HCT116 (cell line): Measurements from ENCODE around the gene SCO1. TPM values are rescaled to one million over a fixed set of nuclear protein-coding genes. Genes with fewer than 3 reads are reported as not detected.

Experiments used
- ATAC-seq: fragments of 200-7000 bp; cut with Tn5 transposase; 2 replicates; pipeline ENCODE4 v1.9.1; 2020; ENCODE audit warnings: mild to moderate bottlenecking, moderate library complexity
- BruUV-seq: library from RNA; stranded (reverse); fragments of 400-500 nt; replicated peaks from 2 replicates; lab custom pipeline; 2021; lab: Mats Ljungman, UMichigan
- CTCF ChIA-PET: fragments of 300-600 bp; sonication (Branson Sonifier 250); formaldehyde crosslinking; loops from one replicate; lab custom pipeline; 2021; ENCODE audit warnings: antibody characterized with exemption; lab: Charles Lee
- POLR2A ChIA-PET: fragments of 300-600, 350-600 bp; sonication (Branson Sonifier 250); formaldehyde crosslinking; loops from one replicate; lab custom pipeline; 2021; ENCODE audit warnings: antibody characterized with exemption; lab: Charles Lee
- RAD21 ChIA-PET, 2 experiments: fragments of 300-600 bp; sonication (Branson Sonifier 250); formaldehyde crosslinking; loops; one replicate each; lab custom pipeline; 2023; ENCODE audit warnings: low total read pairs in 2 of 2; ENCODE audit not compliant: uncharacterized antibody in 2 of 2, unreplicated experiment in 2 of 2, low non-redundant PET in 1 of 2; lab: Charles Lee
- DNase-seq: peaks from one replicate; pipeline ENCODE4 v3.0.0-alpha.2; 2010; ENCODE audit warnings: low read depth, low spot score
- H2AFZ ChIP-seq: fragments of 200-600 bp; shearing (Covaris generic), sonication (generic); 2 replicates; pipeline ENCODE4 v1.6.1; 2017; ENCODE audit warnings: low read depth, mixed run types, mixed read lengths, antibody characterized with exemption, low read length; ENCODE audit not compliant: poor library complexity, severe bottlenecking
- H3K27ac ChIP-seq: 2 replicates; pipeline ENCODE4 v1.5.1; 2012; ENCODE audit warnings: low read depth, low read length
- H3K27me3 ChIP-seq: fragments of 200-600 bp; sonication (generic); 2 replicates; pipeline ENCODE4 v1.6.1; 2016; ENCODE audit warnings: mixed run types, low read length, mixed read lengths; ENCODE audit not compliant: insufficient read depth
- H3K36me3 ChIP-seq, 2 experiments: fragments of 200-500 bp in 1 of 2; fragments of 200-600 bp in 1 of 2; sonication (Bioruptor generic) in 1 of 2; sonication (generic) in 1 of 2; 2 replicates each; pipeline versions ENCODE4 v1.5.1 to v1.6.1; 2014 to 2016; ENCODE audit warnings: low read length in 2 of 2, inconsistent platforms in 1 of 2, mixed read lengths in 1 of 2, mixed run types in 1 of 2; ENCODE audit not compliant: insufficient read depth in 2 of 2, control insufficient read depth in 1 of 2
- H3K4me1 ChIP-seq, 2 experiments: fragments of 200-600 bp in 1 of 2; sonication (generic) in 1 of 2; 2 replicates each; pipeline versions ENCODE4 v1.5.1 to v1.6.1; 2012 to 2017; ENCODE audit warnings: low read length in 2 of 2, inconsistent platforms in 1 of 2, mild to moderate bottlenecking in 1 of 2, mixed read lengths in 1 of 2, mixed run types in 1 of 2, moderate library complexity in 1 of 2; ENCODE audit not compliant: insufficient read depth in 2 of 2, control insufficient read depth in 1 of 2
- H3K4me2 ChIP-seq: fragments of 200-600 bp; sonication (generic); 2 replicates; pipeline ENCODE4 v1.6.1; 2017; ENCODE audit warnings: mixed run types, low read length, mixed read lengths
- H3K4me3 ChIP-seq, 2 experiments: fragments of 200-600 bp in 1 of 2; sonication (generic) in 1 of 2; replicated peaks in 1 of 2; 2 replicates each; pipeline ENCODE4 v1.5.1; 2011 to 2016; ENCODE audit warnings: low read length in 2 of 2, control low read depth in 1 of 2, low read depth in 1 of 2, mild to moderate bottlenecking in 1 of 2, mixed read lengths in 1 of 2, mixed run types in 1 of 2
- H3K79me2 ChIP-seq: fragments of 200-600 bp; sonication (generic); 2 replicates; pipeline ENCODE4 v1.6.1; 2017; ENCODE audit warnings: mild to moderate bottlenecking, mixed run types, low read length, moderate library complexity, mixed read lengths; ENCODE audit not compliant: insufficient read depth
- H3K9ac ChIP-seq: fragments of 200-600 bp; sonication (generic); 2 replicates; pipeline ENCODE4 v1.6.1; 2016; ENCODE audit warnings: low read length, mixed read lengths
- H3K9me2 ChIP-seq: fragments of 200-600 bp; sonication (generic), shearing (Covaris generic); 2 replicates; pipeline ENCODE4 v1.6.1; 2017; ENCODE audit warnings: mixed run types, mild to moderate bottlenecking, moderate library complexity; ENCODE audit not compliant: insufficient read depth
- H3K9me3 ChIP-seq, 2 experiments: fragments of 200-500 bp in 1 of 2; fragments of 200-600 bp in 1 of 2; sonication (Bioruptor generic) in 1 of 2; sonication (generic) in 1 of 2; 2 replicates each; pipeline ENCODE4 v1.6.1; 2014 to 2017; ENCODE audit warnings: low read length in 2 of 2, mixed read lengths in 2 of 2, inconsistent platforms in 1 of 2, low read depth in 1 of 2, mild to moderate bottlenecking in 1 of 2, mixed run types in 1 of 2, moderate library complexity in 1 of 2; ENCODE audit not compliant: control insufficient read depth in 1 of 2, insufficient read depth in 1 of 2
- H4K20me1 ChIP-seq: fragments of 200-600 bp; sonication (generic), shearing (Covaris generic); 2 replicates; pipeline ENCODE4 v1.6.1; 2017; ENCODE audit warnings: mixed run types, mild to moderate bottlenecking, moderate library complexity; ENCODE audit not compliant: insufficient read depth
- CEBPB ChIP-seq: IDR thresholded peaks from 2 replicates; pipeline ENCODE4 v1.6.1; 2012; ENCODE audit warnings: low read depth
- EZH2 ChIP-seq: fragments of 200-600 bp; sonication (generic); IDR thresholded peaks from 2 replicates; pipeline ENCODE4 v1.6.1; 2017; ENCODE audit warnings: antibody characterized with exemption, mixed run types
- POLR2A ChIP-seq: IDR thresholded peaks from 2 replicates; pipeline ENCODE4 v1.7.0; 2011; ENCODE audit warnings: borderline replicate concordance; ENCODE audit not compliant: insufficient read depth, insufficient read length; ENCODE audit errors: extremely low read depth
- SIN3A ChIP-seq: IDR thresholded peaks from 2 replicates; pipeline ENCODE4 v1.6.1; 2012; ENCODE audit warnings: low read depth
- SP1 ChIP-seq: IDR thresholded peaks from 2 replicates; pipeline ENCODE4 v1.6.1; 2012; ENCODE audit warnings: low read depth
- TCF7L2 ChIP-seq: IDR thresholded peaks from 2 replicates; pipeline ENCODE4 v1.7.0; 2011; ENCODE audit warnings: borderline replicate concordance, inconsistent platforms; ENCODE audit not compliant: insufficient read depth, insufficient read length; ENCODE audit errors: extremely low read depth
- ZFX ChIP-seq: fragments of 450-650 bp; IDR thresholded peaks from 2 replicates; pipeline ENCODE4 v1.6.1; 2017
- ZNF274 ChIP-seq: fragments of 200-500 bp; sonication (Bioruptor generic); IDR thresholded peaks from 2 replicates; pipeline ENCODE4 v1.6.1; 2014; ENCODE audit warnings: mild to moderate bottlenecking, low read depth, low read length, inconsistent platforms
- intact Hi-C: fragments of 100-400 bp; cut with micrococcal nuclease; formaldehyde crosslinking; loops from 2 replicates; pipeline ENCODE4 v1.10.0; 2022
- total RNA-seq: library from RNA; stranded (reverse); gene quantifications from one replicate; pipeline ENCODE4 v1.2.1, GENCODE V29; 2021; ENCODE audit not compliant: unreplicated experiment
- TF ChIP-seq, protein P1 (sequence below): IDR thresholded peaks from 2 replicates; pipeline ENCODE4 v1.6.1; 2012

Gene SCO1
- total RNA-seq, 1 experiment from 2014 or later: 35.8 TPM

DNA sequence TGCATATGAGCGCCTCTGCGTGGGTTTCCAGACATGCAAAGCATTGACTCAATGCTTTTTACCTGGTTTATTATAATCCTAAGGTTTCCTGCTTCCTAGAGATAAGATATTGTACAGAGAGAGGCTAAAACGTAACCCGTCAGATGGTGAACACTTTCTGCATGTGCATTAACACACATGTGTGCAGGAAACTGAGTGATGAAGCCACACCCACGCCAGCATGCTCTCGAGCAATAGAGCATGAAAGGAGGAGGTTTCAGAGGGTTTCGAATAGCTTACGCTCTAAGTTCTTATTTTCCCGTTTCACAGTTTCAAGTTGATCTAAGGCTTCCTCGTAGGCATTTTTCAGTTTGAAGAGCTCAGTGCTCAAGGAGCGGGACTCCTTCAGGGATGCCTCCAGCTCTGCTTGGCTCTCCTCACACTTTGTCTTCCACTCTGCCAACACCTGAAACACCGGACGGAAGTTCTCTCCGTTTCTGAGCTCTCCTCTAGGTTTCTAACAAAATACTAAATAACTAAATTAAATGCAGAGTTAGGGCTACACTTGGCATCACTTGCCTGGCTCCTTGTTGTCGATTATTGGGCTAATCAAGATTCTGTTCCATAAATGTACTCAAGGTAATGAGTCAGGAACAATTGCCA is 63.5 kb downstream of the SCO1 start:
- TF ChIP-seq CEBPB (no peak), ZFX (no peak)
- H3K36me3 ChIP-seq: no peaks in the 10 kb centered on the region
- no peaks in the 10 kb centered on the region for H3K79me2 ChIP-seq
- ATAC-seq (no peak), DNase-seq (no peak)
- H2AFZ ChIP-seq: no peak overlapping the region
- no peak overlapping the region for H3K4me3 ChIP-seq
- H3K27ac ChIP-seq: no peak overlapping the region
- ChIA-PET CTCF (interaction anchor here (0.6 to 1.6 kb wide), 3 partner anchors 13 to 645 kb away, joined by 3 to 4 read pairs (median 3); no protein-coding TSS in a partner anchor), POLR2A (no interaction called here), RAD21 (no interaction called here)
- no peaks in the 10 kb centered on the region for H3K9me3 ChIP-seq
- H3K9me2 ChIP-seq: no peaks in the 10 kb centered on the region
- no peaks in the 10 kb centered on the region for H3K27me3 ChIP-seq
- no peaks in the 10 kb centered on the region for H3K4me1 ChIP-seq
- H3K9ac ChIP-seq: no peak overlapping the region
- H3K4me2 ChIP-seq: no peak overlapping the region
- intact Hi-C loops: loop anchor here (5.0 kb wide), 1 partner anchor 208 kb away; no protein-coding TSS in a partner anchor
- H4K20me1 ChIP-seq: no peaks in the 10 kb centered on the region
- no TSS peak for BruUV-seq

DNA sequence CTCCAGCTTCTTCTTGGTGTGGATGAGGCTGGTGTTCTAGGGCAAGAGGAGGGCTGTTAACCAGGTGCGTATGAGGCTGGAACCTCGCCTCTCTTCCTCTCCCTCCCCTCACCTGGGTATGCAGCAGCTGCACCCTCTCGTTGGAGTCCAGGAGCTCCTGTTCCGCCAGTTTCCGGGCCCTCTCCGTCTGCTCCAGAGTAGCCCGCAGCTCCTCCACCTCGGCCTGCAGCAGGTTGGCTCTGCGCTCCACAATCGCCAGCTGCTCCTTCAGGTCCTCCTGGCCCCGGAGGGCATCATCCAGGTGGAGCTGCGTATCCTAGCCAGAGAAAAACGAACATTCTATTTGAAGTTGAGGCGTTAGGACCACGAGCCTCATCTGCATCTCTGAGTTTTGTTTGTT is 65.6 kb downstream of the SCO1 start:
- TF ChIP-seq SP1 (no peak), SIN3A (no peak), ZNF274 (no peak), POLR2A (no peak), TCF7L2 (no peak), EZH2 (no peak), ZFX (no peak)
- TF ChIP-seq, protein P1, sequence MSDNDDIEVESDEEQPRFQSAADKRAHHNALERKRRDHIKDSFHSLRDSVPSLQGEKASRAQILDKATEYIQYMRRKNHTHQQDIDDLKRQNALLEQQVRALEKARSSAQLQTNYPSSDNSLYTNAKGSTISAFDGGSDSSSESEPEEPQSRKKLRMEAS: no peak
- intact Hi-C loops: loop anchor here (5.0 kb wide), 1 partner anchor 211 kb away; no protein-coding TSS in a partner anchor
- Histone ChIP-seq H3K27me3 (no peaks in the 10 kb centered on the region), H3K4me3 (no peak overlapping the region), H4K20me1 (no peaks in the 10 kb centered on the region), H2AFZ (no peak overlapping the region), H3K36me3 (no peaks in the 10 kb centered on the region), H3K9me3 (no peaks in the 10 kb centered on the region), H3K79me2 (no peaks in the 10 kb centered on the region), H3K9ac (no peak overlapping the region), H3K4me1 (no peaks in the 10 kb centered on the region), H3K9me2 (no peaks in the 10 kb centered on the region), H3K4me2 (no peak overlapping the region), H3K27ac (no peak overlapping the region)
- DNase-seq (no peak), ATAC-seq (no peak)
- CTCF ChIA-PET: interaction anchor here (1.3 to 3.3 kb wide), 2 partner anchors 14 kb away, joined by 3 to 16 read pairs; no protein-coding TSS in a partner anchor
- BruUV-seq: no TSS peak
- POLR2A ChIA-PET: no interaction called here
- RAD21 ChIA-PET: no interaction called here
